Kidney glomerular epithelial cell (primary cell): Measurements from ENCODE around the gene ENTPD1.
"Not testable (repeated sequence)": the region's sequence is repeated elsewhere in the genome, so short reads cannot be mapped to it uniquely, and the experiment has no call there.

Source experiments
- DNase-seq: peaks from one replicate; lab custom pipeline; 2025; lab: John Stamatoyannopoulos, UW

Gene ENTPD1

DNA sequence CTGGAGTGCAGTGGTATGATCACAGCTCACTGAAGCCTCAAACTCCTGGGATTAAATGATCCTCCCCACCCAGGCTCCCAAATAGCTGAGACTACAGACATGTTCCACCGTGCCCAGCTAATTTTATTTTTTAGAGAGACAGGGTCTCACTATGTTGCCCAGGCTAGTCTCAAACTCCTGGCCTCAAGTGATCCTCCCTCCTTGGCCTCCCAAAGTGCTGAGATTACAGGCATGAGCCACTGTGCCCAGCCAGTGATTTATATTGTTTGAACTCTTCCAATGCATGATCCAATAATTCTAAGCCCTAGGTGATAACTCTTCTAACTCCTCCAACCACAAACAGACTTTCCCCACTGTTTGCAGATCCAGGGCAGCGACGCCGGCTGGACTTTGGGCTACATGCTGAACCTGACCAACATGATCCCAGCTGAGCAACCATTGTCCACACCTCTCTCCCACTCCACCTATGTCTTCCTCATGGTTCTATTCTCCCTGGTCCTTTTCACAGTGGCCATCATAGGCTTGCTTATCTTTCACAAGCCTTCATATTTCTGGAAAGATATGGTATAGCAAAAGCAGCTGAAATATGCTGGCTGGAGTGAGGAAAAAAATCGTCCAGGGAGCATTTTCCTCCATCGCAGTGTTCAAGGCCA lies 110.0 kb downstream of the ENTPD1 start:
- no peak for DNase-seq

DNA sequence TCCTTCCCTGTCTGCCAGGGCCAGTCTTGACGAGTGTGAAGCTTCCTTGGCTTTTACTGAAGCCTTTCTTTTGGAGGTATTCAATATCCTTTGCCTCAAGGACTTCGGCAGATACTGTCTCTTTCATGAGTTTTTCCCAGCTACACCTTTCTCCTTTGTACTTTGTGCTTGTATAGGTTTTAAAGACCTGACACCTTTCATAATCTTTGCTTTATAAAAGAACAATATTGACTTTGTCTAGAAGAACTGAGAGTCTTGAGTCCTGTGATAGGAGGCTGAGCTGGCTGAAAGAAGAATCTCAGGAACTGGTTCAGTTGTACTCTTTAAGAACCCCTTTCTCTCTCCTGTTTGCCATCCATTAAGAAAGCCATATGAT lies 110.5 kb downstream of the ENTPD1 start:
- DNase-seq, result no peak

DNA sequence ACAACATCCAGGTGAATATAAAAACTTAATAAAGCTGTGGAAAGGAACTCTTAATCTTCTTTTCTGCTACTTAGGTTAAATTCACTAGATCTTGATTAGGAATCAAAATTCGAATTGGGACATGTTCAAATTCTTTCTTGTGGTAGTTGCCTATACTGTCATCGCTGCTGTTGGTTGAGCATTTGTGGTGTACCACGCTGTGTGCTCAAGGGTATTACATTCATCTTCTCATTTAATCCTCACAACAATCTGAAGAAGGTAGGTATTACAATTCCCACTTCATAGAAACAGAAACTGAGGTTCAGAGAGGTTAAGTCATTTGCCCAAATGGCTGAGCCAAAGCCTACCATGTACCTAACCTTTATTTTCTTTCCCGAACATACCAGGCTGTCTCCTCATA lies 111.9 kb downstream of the ENTPD1 start:
- no peak for DNase-seq

DNA sequence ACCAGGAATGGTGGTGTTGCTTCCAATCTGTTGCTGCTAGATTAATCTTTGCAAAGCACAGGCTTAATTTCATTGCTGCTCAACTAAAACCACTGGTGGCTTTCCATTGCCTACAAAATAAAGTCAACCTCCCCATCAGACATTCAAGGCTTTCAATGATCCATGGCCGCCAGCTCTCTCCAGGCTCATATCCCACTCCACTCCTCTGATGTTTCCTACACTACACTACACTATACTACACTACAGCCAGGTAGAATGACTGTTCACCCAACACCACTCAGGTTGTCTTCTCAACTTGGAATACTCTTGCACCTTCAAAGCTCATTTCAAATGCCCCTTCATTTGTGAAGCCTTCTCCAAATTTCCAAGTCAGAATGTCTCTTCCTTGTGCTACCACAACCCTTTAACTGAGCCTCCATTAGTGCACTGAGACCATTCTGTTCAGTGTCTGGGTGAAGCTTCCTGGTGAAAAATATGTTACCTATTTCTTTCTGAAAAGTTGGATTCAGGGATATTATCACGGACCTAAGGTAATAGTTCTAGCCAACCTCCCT lies 116.3 kb downstream of the ENTPD1 start:
- DNase-seq, result no peak

DNA sequence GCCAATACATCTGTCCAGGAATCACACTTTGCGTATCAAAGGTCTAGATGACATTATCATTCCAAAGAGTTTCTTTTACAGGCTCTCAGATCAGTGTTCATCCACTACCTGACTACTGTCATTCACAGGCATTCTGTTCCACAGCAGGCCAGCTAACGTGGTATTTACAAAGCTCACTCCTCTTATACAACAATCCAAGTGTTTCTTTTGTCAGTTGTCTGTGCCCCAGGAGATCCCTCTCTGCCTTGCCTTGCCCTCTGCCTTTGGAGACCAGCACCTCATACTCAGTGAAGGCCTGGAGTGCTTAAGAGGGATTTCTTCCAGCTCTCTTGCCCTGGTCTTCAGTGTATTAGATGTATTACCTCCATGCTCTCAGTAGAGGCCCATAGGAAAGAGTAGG lies 117.2 kb downstream of the ENTPD1 start:
- DNase-seq, result no peak

DNA sequence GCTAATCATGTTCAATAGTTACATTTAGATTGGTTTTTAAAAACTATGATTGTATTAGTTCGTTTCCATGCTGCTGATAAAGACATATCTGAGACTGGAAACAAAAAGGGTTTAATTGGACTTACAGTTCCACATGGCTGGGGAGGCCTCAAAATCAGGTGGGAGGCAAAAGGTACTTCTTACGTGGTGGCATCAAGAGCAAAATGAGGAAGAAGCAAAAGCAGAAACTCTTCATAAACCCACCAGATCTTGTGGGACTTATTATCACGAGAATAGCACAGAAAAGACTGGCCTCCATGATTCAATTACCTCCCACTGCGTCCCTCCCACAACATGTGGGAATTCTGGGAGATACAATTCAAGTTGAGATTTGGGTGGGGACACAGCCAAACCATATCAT lies 117.7 kb downstream of the ENTPD1 start:
- DNase-seq, result no peak

DNA sequence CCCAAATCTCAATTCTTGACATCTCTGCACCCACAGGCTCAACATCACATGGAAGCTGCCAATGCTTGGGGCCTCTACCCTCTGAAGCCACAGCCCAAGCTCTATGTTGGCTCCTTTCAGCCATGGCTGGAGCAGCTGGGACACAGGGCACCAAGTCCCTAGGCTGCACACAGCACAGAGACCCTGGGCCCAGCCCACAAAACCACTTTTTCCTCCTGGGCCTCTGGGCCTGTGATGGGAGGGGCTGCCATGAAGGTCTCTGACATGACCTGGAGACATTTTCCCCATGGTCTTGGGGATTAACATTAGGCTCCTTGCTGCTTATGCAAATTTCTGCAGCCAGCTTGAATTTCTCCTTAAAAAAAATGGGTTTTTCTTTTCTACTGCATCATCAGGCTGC lies 118.8 kb downstream of the ENTPD1 start:
- not testable (repeated sequence) for DNase-seq

DNA sequence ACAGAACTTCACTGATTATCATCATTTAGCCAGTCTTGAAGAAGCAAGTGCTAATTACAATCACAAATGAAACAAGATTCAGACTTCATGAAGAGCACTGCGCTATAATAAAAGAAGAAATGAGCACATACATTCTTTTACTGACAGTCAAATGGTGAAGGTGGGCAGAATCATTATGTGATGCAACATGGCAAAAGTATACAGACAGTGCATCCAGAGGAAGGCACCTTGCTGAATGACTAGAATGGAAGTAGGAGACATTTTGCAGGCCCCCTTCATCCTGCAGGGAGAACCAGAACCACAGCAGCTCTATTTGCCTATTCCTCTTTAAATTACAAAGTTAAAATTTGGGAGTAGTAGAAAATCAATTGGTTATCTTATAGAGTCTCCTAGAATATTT lies 120.8 kb downstream of the ENTPD1 start:
- no peak for DNase-seq

DNA sequence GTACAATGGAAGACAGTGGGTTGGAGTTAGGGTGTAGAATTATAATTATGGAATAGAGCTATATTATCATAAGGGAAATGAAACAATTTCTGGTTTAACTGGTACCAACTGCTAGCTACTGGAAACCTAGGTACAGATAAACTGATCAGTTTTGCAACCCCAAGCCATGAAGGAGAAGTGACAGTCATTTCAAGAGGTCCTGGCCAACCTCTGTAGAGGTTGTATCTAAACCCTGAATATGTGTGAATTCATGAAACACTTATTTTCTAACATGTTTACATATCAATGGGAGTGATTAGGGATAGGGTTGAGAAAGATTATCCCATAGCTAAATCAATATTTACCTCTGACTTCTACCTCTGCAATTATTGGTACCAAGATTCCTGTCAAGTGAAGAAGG lies 121.9 kb downstream of the ENTPD1 start:
- DNase-seq, result no peak

DNA sequence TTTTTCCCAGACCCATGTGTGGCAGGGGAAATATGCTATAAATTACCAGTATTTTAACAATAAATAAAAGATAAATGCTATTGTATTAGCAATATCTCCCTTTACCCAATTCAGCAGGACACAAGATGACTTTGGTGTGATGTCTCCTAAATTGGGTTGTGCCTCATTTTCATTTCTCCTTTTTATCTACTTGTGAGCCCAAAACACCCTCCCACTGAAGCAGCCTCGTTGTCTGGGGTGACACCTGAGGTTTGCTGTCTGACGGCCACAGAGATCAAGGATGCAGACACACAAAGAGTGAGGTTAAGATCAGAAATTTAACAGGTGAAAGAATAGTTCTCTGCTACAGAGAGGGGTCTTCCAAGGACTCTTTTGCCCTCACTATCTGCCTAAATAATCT lies 124.7 kb downstream of the ENTPD1 start:
- DNase-seq, result no peak

DNA sequence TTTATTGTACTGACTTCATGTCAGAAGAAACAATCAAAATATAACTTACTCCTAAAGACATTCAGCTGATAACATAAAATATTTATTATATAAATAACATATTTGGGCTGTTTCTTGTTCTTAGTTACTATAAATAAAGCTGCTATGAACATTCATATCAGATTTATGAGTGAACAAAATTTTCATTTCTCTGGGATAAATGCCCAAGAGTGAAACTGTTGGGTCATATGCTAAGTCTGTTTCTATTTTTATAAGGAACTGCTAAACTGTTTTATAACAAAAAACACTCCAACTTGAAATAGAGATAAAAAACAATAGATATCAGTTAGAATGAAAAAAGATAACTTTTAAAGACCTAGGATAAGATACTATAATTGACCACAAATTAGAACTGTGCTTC lies 125.4 kb downstream of the ENTPD1 start:
- DNase-seq, result no peak

DNA sequence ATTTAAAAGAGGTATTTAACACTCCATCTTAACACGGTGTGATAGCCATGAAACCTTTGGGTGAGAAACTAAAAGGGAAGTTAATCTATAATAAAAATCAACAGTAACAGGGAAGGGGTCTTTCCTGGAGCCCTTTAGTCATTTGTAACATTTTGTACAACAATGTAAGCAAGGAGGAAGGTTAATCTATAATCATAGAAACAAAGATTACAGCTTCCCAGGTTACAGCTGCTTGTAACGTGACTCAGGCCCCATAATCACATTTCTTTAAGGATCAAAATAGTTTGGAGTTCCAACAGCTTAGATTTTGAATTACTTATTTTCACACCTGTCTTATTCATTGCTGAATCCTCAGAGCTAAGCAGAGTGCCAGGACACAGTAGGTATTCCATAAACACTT lies 133.9 kb downstream of the ENTPD1 start:
- DNase-seq, result no peak

DNA sequence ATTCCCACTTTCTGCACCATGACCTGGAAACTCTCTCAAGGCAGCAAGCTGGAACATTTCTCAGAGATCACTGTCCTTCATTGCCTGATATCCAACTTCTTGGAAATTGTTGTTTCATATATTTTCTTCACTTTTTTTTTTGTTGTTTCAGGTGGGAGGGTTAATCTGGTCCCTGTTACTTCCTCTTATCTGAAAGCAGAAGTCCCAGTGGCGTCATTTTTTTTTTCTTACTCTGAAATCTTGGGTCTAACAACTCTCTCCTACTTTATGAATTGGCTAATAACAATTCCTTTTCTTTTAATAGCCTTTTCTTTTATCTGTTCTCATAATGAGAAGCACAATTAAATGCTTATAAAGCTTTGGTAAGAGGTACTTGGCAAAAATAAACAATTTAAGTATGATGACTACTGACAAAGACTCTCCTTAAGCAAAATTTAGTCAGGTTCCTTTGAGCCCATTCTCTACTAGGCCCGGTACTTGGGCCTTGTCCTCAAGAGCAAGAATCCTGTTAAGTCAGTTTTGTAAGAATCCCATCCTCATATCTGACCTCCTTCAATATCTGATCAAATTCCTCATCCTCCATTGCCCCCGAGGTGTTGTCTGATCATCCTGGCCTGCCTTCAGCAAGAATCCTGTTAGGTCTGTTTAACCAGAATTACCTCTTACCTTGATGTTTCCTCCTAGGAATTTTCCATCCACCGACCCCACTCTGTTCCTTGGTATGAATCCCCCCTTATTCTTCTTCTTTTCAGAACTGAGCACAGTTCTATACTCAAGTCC lies 140.3 kb downstream of the ENTPD1 start:
- no peak for DNase-seq

DNA sequence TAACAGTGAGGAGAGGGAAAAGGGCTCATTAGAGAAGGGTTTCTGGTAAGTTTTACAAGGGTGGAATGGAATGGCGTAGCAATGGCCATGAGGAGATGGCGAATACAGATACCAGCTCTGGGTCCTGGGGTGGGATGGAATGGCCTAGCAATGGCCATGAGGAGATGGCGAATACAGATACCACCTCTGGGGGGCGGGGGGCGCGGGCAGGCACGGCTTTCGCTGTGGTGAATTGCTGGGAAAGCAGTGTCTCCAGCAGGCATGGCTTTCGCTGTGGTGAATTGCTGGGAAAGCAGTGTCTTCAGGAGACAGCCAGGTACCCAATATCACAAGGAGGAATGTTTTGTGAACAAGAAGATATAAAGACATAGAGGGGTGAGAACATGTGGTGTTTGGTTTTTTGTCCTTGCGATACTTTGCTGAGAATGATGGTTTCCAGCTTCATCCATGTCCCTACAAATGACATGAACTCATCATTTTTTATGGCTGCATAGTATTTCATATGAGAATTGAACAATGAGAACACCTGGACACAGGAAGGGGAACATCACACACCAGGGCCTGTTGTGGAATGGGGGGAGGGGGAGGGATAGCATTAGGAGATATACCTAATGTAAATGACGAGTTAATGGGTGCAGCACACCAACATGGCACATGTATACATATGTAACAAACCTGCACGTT lies 150.1 kb downstream of the ENTPD1 start:
- not testable (repeated sequence) for DNase-seq

DNA sequence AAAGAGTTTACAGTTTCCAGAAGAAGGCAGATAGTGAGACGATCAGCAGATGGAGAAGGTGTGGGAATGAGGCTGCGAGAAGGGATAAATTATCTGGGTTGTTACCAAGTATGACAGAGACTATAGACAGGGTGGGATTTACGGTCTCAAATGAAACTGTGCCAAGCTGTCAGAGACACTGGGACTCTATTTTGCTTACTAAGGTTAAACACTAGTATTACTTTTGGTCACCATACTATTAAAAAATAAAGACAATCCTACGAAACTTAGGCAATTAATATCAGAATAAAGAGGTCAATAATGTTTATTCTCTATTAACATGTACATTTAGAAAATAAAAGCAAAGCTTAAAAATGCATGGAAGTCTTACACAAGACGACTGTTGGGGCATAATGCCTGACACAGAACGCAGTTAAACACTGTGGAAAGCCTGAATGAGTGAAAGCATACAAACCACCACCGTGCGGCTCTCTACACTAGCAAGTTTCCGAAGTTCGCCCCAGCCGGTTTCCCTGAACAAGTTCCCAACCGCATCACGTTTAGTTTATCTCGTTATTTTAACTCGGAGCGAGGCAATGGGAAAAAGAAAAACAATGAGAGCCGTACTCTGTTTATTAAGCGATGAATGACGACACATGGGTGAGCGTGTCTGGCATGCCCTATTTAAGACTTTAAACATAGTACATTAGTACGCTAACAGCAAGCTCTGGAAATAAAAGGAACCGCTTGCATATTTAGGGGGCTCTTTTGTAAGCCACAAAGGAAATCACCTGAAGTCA lies 150.9 kb downstream of the ENTPD1 start:
- peak; percentile 58 for DNase-seq

DNA sequence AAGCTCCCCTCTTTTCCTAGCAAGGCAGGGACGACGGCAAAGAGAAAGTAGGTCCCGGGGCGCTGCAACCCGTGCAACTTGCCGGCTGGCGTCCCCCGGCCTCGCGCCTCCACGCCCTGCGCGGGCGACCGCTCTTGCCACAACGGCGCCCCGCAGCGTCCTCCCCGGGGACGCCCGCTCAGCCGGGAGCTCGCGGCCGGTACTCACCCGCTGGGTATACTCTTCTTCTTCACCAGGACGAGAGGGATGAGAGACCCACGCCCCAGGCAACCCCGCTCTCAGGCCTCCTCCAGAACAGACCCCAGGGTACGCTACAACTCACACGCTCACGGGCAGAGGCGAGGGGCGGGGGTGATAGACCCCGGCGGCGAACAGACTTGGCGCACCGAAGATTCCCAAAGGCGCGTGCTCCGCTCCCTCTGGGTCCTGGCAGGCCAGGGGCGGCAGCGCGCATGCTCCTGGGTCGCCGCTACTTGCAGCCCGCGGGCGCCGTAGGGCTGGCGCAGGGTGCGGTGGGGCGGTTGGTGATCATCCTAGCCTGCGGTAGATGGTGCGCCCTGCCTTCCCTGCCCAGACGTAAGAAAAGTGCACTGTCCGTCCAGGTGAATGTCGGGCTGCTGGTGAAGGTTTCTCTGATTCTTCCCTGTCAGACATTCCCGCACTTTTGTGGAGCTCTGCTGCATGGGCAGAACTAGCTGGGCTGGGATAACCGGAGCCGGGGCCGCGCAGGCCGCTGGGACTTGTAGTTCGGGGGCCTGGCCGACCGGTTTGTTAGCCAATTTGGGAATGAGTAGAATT lies 151.7 kb downstream of the ENTPD1 start, which contains the start of gene CC2D2B:
CC2D2B (plus strand) TSS at position 520 of the 798 bp plus-strand sequence. CDS start 3,349 bp downstream, outside the sequence.
- peak; percentile 88 for DNase-seq

DNA sequence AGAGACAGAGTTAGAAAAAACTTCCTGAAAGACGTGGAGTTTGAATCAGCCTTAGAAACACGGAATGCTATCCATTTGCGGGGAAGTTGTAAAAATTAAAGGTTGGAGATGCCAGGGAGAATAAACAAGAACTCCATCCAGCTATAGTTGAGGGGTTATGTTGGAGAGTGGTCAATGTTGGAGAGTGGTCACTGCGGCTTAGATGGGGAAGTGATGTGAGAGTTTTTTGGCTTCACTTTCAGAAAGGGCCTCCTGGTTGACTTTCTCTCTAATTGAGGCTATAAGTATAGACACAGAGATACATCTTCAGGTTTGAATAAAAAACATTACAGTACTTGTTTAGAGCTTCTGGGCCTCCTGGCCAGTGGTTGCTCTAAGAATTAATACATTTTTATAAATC lies 152.5 kb downstream of the ENTPD1 start:
- DNase-seq, result no peak

DNA sequence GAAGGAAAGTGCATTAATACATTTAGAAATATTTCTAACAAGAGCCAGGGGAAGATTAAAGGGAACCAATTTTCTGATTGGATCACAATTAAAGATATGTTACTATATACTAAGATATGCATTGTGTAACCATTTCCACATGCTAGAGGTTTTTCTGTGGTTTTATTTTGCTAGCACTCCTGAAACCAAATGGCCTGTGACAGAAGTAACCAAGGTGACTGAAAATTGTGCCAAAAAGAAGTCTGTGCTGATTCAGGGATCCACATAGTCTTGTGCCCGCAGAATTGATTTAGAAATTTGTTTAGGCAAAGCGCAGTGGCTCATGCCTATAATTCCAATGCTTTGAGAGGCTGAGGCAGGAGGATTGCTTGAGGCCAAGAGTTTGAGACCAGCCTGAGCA lies 153.6 kb downstream of the ENTPD1 start:
- DNase-seq, result no peak

DNA sequence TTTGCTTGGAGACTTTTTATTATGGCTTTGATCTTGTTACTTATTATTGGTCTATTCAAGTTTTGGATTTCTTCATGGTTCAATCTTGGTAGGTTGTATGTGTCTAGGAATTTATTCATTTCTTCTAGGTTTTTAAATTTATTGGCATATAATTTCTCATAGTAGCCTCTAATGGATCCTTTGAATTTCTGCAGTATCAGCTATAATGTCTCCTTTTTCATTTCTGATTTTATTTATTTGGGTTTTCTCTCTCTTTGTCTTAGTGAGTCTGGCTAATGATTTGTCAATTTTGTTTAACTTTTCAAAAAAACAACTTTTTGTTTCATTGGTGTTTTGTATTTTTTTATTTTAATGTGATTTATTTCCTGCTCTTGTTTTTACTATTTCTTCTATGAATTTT lies 160.1 kb downstream of the ENTPD1 start:
- not testable (repeated sequence) for DNase-seq
